ENCODE results near the gene CDH13.

Gene CDH13

GRCh38 chr16:82874271-82874670, 247.5 kb downstream of the CDH13 start:
- Histone ChIP-seq H3K4me1 (peaks cover 0 to 18% (median 6%) of the 10 kb centered on the region in 4 donors), H3K9me3 (peaks cover 0 to 9% (median 0%) of the 10 kb centered on the region in 3 donors), H3K27ac (peak overlapping the region in 1 of 2 donors; percentile 26), H3K4me3 (no peak overlapping the region), H3K27me3 (no peaks in the 10 kb centered on the region), H3K36me3 (no peaks in the 10 kb centered on the region)
- no peak for TF ChIP-seq CTCF (IDR thresholded peaks at IDR 0.05)
- DNase-seq, result no peak
- intact Hi-C loops (cut with DNase I; ENCODE audit: low total_unique reads), result no loop called here

GRCh38 chr16:82874672-82875071, 247.9 kb downstream of the CDH13 start:
- no peak for TF ChIP-seq CTCF (IDR thresholded peaks at IDR 0.05)
- Histone ChIP-seq H3K4me3 (no peak overlapping the region), H3K9me3 (peaks cover 0 to 9% (median 0%) of the 10 kb centered on the region in 3 donors), H3K36me3 (no peaks in the 10 kb centered on the region), H3K27ac (peak overlapping the region in 1 of 2 donors; percentile 26), H3K27me3 (no peaks in the 10 kb centered on the region), H3K4me1 (peaks cover 0 to 18% (median 6%) of the 10 kb centered on the region in 4 donors)
- DNase-seq, result no peak
- intact Hi-C loops (cut with DNase I; ENCODE audit: low total_unique reads), result no loop called here

GRCh38 chr16:82876951-82877350, 250.2 kb downstream of the CDH13 start:
- Histone ChIP-seq H3K27ac (no peak overlapping the region), H3K36me3 (no peaks in the 10 kb centered on the region), H3K9me3 (peaks cover 0 to under 1% (median 0%) of the 10 kb centered on the region in 3 donors), H3K4me1 (peaks cover 0 to 18% (median 8%) of the 10 kb centered on the region in 4 donors), H3K27me3 (no peaks in the 10 kb centered on the region), H3K4me3 (no peak overlapping the region)
- no peak for TF ChIP-seq CTCF (IDR thresholded peaks at IDR 0.05)
- intact Hi-C loops (cut with DNase I; ENCODE audit: low total_unique reads), result no loop called here
- no peak for DNase-seq

GRCh38 chr16:82878466-82878865, 251.7 kb downstream of the CDH13 start:
- TF ChIP-seq CTCF (IDR thresholded peaks at IDR 0.05), result no peak
- Histone ChIP-seq H3K36me3 (no peaks in the 10 kb centered on the region), H3K4me1 (peaks cover 0 to 23% (median 10%) of the 10 kb centered on the region in 4 donors), H3K9me3 (no peaks in the 10 kb centered on the region), H3K4me3 (no peak overlapping the region), H3K27me3 (no peaks in the 10 kb centered on the region), H3K27ac (no peak overlapping the region)
- no peak for DNase-seq
- intact Hi-C loops (cut with DNase I; ENCODE audit: low total_unique reads), result no loop called here

GRCh38 chr16:82880346-82880745, 253.6 kb downstream of the CDH13 start:
- no peaks in the 10 kb centered on the region for H3K36me3 ChIP-seq
- no peak for TF ChIP-seq CTCF (IDR thresholded peaks at IDR 0.05)
- intact Hi-C loops (cut with DNase I; ENCODE audit: low total_unique reads), result loop anchor here (10.0 kb wide), 1 partner anchor 246 kb away; no protein-coding TSS in a partner anchor
- no peak for DNase-seq
- no peak overlapping the region for H3K4me3 ChIP-seq
- H3K9me3 ChIP-seq, result no peaks in the 10 kb centered on the region
- no peaks in the 10 kb centered on the region for H3K27me3 ChIP-seq
- H3K27ac ChIP-seq, result no peak overlapping the region
- peaks cover 0 to 14% (median 3%) of the 10 kb centered on the region in 4 donors for H3K4me1 ChIP-seq

- no peaks in the 10 kb centered on the region for H3K27me3 ChIP-seq
- no peaks in the 10 kb centered on the region for H3K9me3 ChIP-seq
- no peak overlapping the region for H3K27ac ChIP-seq
- no peaks in the 10 kb centered on the region for H3K36me3 ChIP-seq
- intact Hi-C loops (cut with DNase I; ENCODE audit: low total_unique reads), result loop anchor here (10.0 kb wide), 1 partner anchor 247 kb away; no protein-coding TSS in a partner anchor
- H3K4me3 ChIP-seq, result no peak overlapping the region
- TF ChIP-seq CTCF (IDR thresholded peaks at IDR 0.05), result no peak
- no peak for DNase-seq
- peaks cover 0 to 14% (median 3%) of the 10 kb centered on the region in 4 donors for H3K4me1 ChIP-seq
These were observed 254.7 kb downstream of the CDH13 start for GRCh38 chr16:82881516-82881915.

Data from tibial artery (tissue), 4 donors.